GM12873 (cell line): ENCODE measurements around the gene SLC2A9.

Experiments
- TF ChIP-seq, protein P1 (sequence below): IDR thresholded peaks from 2 replicates; pipeline ENCODE4 v1.5.1; 2012; ENCODE audit warnings: low read depth, mild to moderate bottlenecking, moderate library complexity, low read length, control low read depth; ENCODE audit not compliant: insufficient read depth; ENCODE audit errors: missing control alignments

The SLC2A9 gene

DNA sequence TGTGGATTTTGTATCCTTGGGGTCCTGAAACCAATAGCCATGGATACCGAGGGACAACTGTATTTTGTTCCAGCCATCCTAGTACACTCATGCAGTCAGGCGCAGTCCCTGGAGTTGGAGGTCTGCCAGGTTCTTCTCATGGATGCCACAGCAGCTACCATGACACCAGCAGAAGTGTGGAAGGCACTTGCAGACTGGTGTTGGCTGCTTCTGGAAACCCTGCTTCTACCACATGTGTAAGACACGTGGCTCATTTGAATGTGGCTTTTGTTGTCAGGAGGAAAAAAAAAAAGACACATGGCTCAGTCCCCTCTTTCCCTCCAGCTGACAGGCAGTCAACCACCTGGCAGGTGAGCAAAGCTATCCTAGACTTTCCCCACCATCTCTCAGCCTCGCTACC is 220.4 kb downstream of the SLC2A9 start:
- TF ChIP-seq, protein P1, sequence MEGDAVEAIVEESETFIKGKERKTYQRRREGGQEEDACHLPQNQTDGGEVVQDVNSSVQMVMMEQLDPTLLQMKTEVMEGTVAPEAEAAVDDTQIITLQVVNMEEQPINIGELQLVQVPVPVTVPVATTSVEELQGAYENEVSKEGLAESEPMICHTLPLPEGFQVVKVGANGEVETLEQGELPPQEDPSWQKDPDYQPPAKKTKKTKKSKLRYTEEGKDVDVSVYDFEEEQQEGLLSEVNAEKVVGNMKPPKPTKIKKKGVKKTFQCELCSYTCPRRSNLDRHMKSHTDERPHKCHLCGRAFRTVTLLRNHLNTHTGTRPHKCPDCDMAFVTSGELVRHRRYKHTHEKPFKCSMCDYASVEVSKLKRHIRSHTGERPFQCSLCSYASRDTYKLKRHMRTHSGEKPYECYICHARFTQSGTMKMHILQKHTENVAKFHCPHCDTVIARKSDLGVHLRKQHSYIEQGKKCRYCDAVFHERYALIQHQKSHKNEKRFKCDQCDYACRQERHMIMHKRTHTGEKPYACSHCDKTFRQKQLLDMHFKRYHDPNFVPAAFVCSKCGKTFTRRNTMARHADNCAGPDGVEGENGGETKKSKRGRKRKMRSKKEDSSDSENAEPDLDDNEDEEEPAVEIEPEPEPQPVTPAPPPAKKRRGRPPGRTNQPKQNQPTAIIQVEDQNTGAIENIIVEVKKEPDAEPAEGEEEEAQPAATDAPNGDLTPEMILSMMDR: no peak

- TF ChIP-seq, protein P1: no peak
Measured at GRCh38 chr4:9792381-9792780, 228.9 kb downstream of the SLC2A9 start.

DNA sequence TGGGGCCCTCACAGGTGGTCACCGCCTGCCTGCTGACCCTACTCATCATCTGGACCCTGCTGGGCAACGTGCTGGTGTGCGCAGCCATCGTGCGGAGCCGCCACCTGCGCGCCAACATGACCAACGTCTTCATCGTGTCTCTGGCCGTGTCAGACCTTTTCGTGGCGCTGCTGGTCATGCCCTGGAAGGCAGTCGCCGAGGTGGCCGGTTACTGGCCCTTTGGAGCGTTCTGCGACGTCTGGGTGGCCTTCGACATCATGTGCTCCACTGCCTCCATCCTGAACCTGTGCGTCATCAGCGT is 239.2 kb downstream of the SLC2A9 start:
- TF ChIP-seq, protein P1: no peak

DNA sequence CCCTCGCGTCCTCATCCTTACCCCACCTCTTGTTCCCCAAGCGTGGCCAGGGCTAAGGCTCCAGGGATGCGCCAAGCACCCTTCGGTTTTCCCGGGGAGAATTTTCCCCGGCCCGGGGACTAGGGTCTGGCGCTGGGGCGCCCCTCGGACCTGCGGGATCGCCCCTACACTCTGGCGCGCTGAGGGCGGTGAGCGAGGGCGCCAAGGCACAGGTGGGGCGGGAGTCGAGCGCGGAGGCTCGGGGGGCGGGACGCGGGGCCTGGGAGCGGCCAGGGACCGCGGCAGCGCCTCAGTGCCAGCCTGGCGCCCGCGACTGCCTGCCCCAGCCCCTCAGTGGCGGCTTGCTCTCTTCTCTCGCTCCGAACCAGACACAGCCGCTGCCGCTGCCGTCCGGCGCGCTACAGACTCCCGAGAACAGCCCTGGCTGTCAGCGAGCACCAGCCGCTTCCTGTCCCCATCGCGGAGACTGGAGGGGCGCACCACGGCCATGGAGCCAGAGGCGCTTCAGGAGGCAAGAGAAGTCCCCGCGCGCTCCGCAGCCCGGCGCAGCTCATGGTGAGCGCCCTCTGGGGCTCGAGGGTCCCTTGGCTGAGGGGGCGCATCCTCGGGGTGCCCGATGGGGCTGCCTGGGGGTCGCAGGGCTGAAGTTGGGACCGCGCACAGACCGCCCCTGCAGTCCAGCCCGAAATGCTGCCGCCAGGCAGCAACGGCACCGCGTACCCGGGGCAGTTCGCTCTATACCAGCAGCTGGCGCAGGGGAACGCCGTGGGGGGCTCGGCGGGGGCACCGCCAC is 239.8 kb downstream of the SLC2A9 start, which contains the start of gene DRD5:
TSS of gene DRD5 (plus strand) at position 292 of the 793 bp plus-strand sequence. CDS start at position 688, 396 bp downstream.
- TF ChIP-seq, protein P1: no peak
